DMS114 treated with DMSO at 0.1 percent for 48 hours (cell line): Measurements from ENCODE around the gene LRRC4C.
"Not testable (repeated sequence)": the region's sequence is repeated elsewhere in the genome, so short reads cannot be mapped to it uniquely, and the experiment has no call there.

Experiments
- DNase-seq: peaks from one replicate; lab custom pipeline; 2025; ENCODE audit not compliant: unreplicated experiment; lab: John Stamatoyannopoulos, UW

The LRRC4C gene

GRCh38 chr11:41042688-41043087 is 416.8 kb downstream of the LRRC4C start:
- DNase-seq, result no peak

GRCh38 chr11:41040474-41040873 is 419.0 kb downstream of the LRRC4C start:
- DNase-seq, result no peak

- DNase-seq, result no peak
Measured at GRCh38 chr11:41039592-41039991, 419.9 kb downstream of the LRRC4C start.

GRCh38 chr11:41031551-41032060 is 427.8 kb downstream of the LRRC4C start:
- DNase-seq, result no peak

GRCh38 chr11:41020259-41020658 is 439.2 kb downstream of the LRRC4C start:
- DNase-seq, result no peak

GRCh38 chr11:41019666-41020065 is 439.8 kb downstream of the LRRC4C start:
- DNase-seq, result not testable (repeated sequence)

- DNase-seq, result no peak
Measured at GRCh38 chr11:41018224-41018623, 441.2 kb downstream of the LRRC4C start.

- no peak for DNase-seq
Measured at GRCh38 chr11:41010361-41011050, 448.9 kb downstream of the LRRC4C start.

- DNase-seq, result no peak
Measured at GRCh38 chr11:41005986-41006385, 453.5 kb downstream of the LRRC4C start.

GRCh38 chr11:41003339-41004282 is 455.8 kb downstream of the LRRC4C start:
- DNase-seq, result no peak

GRCh38 chr11:40998920-40999319 is 460.5 kb downstream of the LRRC4C start:
- no peak for DNase-seq

GRCh38 chr11:40987776-40988435 is 471.5 kb downstream of the LRRC4C start:
- no peak for DNase-seq

- DNase-seq, result no peak
Measured at GRCh38 chr11:40986320-40986719, 473.1 kb downstream of the LRRC4C start.

GRCh38 chr11:40975076-40975475 is 484.4 kb downstream of the LRRC4C start:
- no peak for DNase-seq

- no peak for DNase-seq
Measured at GRCh38 chr11:40974186-40974795, 485.2 kb downstream of the LRRC4C start.

- DNase-seq, result no peak
Measured at GRCh38 chr11:40958707-40959106, 500.7 kb downstream of the LRRC4C start.

GRCh38 chr11:40952479-40952878 is 507.0 kb downstream of the LRRC4C start:
- no peak for DNase-seq

GRCh38 chr11:40938002-40938401 is 521.5 kb downstream of the LRRC4C start:
- no peak for DNase-seq

GRCh38 chr11:40924915-40925314 is 534.5 kb downstream of the LRRC4C start:
- DNase-seq, result no peak

- DNase-seq, result no peak
Measured at GRCh38 chr11:40921246-40921645, 538.2 kb downstream of the LRRC4C start.

GRCh38 chr11:40910774-40911173 is 548.7 kb downstream of the LRRC4C start:
- not testable (repeated sequence) for DNase-seq
